Activated T-cell treated with anti-CD3 and anti-CD28 coated beads, Interleukin-2, amount 50 U/mL, for 48 hours (primary cell): Measurements from ENCODE around the gene ANKEF1.
"Not testable (repeated sequence)": the region's sequence is repeated elsewhere in the genome, so short reads cannot be mapped to it uniquely, and the experiment has no call there.

Experiments used
- DNase-seq, 2 experiments: peaks; one replicate each; pipeline ENCODE4 v3.0.0-alpha.2; 2020

The ANKEF1 gene

GRCh38 chr20:10034717-10035571 is at the start of gene ANKEF1:
Gene ANKEF1, plus strand, starts transcription at chr20:10034987. Its CDS starts 3,315 bp downstream, at chr20:10038302.
- DNase-seq, result peak; percentile 64 to 74

- DNase-seq, result no peak
These were observed 49.5 kb upstream of the ANKEF1 start for GRCh38 chr20:9985281-9985680.

GRCh38 chr20:9985773-9986172 is 49.0 kb upstream of the ANKEF1 start:
- DNase-seq, result no peak

GRCh38 chr20:9989066-9989724 is 45.6 kb upstream of the ANKEF1 start:
- no peak for DNase-seq

- DNase-seq, result no peak
These were observed 41.6 kb upstream of the ANKEF1 start for GRCh38 chr20:9993137-9993536.

- no peak for DNase-seq
These were observed 40.1 kb upstream of the ANKEF1 start for GRCh38 chr20:9994676-9995075.

- DNase-seq, result no peak
These were observed 39.1 kb upstream of the ANKEF1 start for GRCh38 chr20:9995510-9996272.

GRCh38 chr20:9996944-9997343 is 37.8 kb upstream of the ANKEF1 start:
- no peak for DNase-seq

GRCh38 chr20:9999645-10000044 is 35.1 kb upstream of the ANKEF1 start:
- no peak for DNase-seq

GRCh38 chr20:10002866-10003265 is 31.9 kb upstream of the ANKEF1 start:
- DNase-seq, result no peak

GRCh38 chr20:10004900-10005299 is 29.9 kb upstream of the ANKEF1 start:
- no peak for DNase-seq

- DNase-seq, result no peak
These were observed 28.9 kb upstream of the ANKEF1 start for GRCh38 chr20:10005885-10006284.

- no peak for DNase-seq
These were observed 28.2 kb upstream of the ANKEF1 start for GRCh38 chr20:10006447-10007090.

GRCh38 chr20:10007158-10007557 is 27.6 kb upstream of the ANKEF1 start:
- no peak for DNase-seq

- no peak for DNase-seq
These were observed 27.0 kb upstream of the ANKEF1 start for GRCh38 chr20:10007747-10008146.

- DNase-seq, result no peak
These were observed 22.3 kb upstream of the ANKEF1 start for GRCh38 chr20:10012464-10012863.

GRCh38 chr20:10014431-10014830 is 20.4 kb upstream of the ANKEF1 start:
- no peak for DNase-seq

- DNase-seq, result no peak
These were observed 13.8 kb upstream of the ANKEF1 start for GRCh38 chr20:10020937-10021336.

GRCh38 chr20:10022625-10023024 is 12.2 kb upstream of the ANKEF1 start:
- DNase-seq, result no peak

- no peak for DNase-seq
These were observed 10.9 kb upstream of the ANKEF1 start for GRCh38 chr20:10023911-10024310.

GRCh38 chr20:10031451-10032215 is 3.2 kb upstream of the ANKEF1 start:
- not testable (repeated sequence) for DNase-seq

- DNase-seq, result not testable (repeated sequence)
These were observed 2.5 kb upstream of the ANKEF1 start for GRCh38 chr20:10032269-10032668.
